GM18858 (cell line): ENCODE results near the gene SLC25A43.
"Not testable (repeated sequence)": the region's sequence is repeated elsewhere in the genome, so short reads cannot be mapped to it uniquely, and the experiment has no call there.

Experiments used
- ATAC-seq: cut with Tn5 transposase; IDR thresholded peaks from one replicate; pipeline ENCODE4 v1.9.1; 2021; ENCODE audit not compliant: unreplicated experiment

The SLC25A43 gene

DNA sequence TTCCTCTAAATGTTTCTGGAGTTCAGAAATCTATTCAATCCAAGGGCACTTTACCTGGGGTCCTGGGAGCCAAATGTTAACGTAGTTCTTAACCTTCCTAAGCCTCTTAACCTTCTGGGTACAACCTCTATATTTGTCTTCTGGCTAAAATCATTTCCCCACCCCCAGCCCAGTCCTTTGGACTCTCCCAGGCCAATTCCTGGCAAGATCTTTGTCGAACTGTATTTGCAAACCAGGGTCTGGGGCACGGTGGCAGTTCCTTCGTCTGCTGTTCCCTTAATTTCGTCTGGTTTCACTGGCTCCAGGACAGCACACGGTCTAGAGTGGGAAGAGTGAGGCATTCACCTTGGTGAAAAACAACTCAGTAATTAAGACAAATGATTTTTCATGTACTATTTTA is 68.3 kb downstream of the SLC25A43 start:
- ATAC-seq, result no peak

DNA sequence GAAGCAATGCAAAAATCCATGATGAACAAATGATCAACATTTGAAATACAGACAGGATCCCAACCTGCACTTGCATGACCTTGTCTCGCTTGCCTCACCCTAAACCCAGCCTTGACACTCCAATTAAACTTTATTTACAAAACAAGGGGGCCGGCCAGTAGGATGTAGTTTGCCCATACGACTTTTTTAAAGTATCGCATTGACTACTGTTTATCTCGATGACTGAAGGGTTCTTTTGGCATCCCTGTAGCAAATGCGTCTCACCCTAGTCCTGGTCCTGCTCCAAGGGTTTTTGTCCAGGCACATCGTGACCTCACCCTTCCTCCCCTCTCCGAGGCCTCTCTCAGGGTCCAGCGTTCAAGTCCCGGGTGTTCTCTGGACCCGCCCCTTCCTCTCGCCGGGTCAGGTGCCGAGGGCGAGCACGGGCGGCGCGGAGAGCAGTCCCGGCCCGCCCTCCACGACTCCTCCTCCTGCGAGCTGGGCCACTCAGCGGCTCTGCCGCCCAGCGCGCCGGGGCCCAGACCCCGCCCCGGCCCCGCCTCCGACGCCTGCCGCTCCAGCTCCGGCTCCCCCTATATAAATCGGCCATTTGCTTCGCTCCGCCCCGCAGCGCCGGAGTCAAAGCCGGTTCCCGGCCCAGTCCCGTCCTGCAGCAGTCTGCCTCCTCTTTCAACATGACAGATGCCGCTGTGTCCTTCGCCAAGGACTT is 68.9 kb downstream of the SLC25A43 start, which contains the start of gene SLC25A5:
SLC25A5 (plus strand) TSS at position 603 of the 709 bp plus-strand sequence; CDS start at position 675, 72 bp downstream.
- ATAC-seq, result peak; percentile 67

DNA sequence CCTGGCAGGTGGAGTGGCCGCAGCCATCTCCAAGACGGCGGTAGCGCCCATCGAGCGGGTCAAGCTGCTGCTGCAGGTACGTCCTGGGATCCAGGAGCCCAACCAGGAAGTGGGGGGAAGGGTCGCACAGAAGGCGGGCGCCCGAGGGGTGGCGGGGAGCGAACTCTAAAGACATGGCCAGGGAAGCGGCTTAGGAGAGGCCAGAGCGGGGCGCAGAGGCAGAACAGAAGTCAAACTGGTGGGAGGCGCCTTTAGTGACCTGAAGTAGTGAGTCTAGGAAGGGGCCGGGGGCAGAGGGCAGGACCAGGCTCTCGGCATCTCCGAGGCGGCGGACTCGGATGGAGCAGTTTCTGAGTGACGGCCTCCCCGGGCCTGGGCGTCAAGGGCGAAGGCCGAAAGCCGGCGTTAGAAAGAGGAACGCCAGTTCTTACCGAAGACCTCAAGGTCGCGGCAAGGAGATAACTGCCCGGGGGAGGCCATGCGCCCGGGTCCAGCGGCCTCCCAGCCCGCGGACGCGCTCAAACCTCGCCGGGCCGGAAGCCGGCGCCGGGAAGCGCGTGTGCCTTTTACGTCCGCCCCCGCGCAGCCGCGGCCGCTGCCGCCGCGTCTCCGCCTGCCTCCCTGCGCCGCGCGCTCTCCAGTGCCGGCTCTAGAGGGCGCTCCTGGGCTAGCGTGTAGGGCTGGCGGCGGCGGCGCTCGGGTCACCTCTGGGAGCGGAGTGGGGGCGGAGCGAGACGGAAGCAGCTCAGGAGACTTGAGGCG is 69.6 kb downstream of the SLC25A43 start:
- peak; percentile 67 for ATAC-seq

DNA sequence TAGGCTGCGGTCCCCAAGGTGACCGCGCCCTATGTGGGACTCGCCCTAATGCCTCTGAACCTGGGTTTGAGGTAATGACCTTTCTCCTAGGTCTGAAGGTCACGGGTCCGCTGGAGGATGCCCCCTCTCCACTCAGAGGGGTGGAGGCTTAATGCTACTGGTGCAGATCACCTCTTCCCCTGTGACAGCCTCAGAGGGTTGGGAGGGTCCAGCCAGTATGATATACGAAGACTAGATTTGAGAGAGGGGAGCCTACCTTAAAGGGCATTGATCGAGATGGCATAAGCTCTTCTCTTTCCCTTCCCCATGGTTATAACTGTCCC is 70.1 kb downstream of the SLC25A43 start:
- no peak for ATAC-seq

DNA sequence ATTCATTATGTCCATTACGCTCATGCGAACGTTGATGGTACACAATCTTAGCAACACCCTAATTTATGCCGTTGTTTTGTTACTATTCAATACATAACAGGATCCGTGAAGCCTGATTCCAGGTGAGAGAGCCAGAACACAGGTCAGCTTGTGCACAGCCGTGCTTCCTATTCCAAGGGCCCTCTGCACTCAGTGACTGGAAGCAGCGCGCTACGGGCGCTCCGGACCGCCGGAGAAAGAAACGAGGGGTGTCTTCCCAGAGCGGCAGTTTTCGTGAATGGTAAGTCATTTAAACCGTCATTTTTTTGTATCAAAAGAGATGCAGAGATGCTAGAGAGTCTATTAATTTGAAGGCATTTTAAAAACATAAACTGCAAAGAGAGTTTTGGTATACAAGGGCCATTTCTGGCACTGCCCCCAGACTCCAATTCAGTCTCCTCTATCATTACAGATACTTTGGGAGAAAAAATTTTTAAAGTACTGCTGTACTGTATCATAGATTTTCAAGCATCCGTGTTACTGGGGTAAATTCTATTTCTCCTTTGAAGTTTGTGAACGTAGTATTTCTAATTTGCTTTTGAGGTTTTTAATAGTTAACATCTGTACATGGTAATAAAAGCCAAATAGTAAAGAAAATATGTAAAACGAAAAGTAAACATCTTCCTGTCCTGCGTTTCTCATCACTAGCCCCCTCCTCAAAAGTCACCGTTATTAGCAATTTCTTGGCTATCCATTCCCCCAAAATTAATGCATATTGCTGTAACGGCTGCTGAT is 75.7 kb downstream of the SLC25A43 start:
- no peak for ATAC-seq

DNA sequence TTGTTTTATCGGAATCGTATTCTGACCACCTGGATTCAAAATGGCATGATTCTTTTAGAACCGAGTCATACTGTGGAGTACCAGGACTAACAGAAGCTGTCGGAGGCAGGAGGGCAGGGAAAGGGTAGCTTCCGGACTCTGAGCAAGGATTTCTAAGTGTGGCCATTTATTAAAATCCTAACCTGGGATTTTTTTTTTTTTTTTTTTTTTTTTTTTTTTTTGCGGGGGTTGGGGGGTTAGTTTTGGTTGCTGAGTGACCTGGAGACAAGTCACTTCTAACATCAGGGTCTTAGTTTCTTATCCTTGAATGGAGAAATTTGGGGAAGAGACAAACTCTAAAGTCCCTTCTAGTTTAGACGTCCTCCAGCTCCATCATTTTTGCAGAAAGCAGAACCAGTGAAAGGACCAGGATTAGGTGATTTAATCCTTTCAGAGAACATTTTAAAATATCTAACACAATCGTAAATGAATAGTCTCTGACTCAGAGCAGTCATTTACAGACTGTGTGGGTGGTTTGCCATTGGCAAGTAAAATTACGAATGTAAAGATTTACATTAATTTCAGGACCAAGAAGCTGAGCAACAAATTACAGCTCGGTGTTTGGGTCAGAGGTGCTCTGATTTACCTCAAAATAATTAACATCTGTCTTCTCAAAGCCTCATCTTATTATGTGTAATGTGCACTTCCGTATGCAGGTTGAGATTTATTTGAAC is 76.4 kb downstream of the SLC25A43 start:
- no peak for ATAC-seq

DNA sequence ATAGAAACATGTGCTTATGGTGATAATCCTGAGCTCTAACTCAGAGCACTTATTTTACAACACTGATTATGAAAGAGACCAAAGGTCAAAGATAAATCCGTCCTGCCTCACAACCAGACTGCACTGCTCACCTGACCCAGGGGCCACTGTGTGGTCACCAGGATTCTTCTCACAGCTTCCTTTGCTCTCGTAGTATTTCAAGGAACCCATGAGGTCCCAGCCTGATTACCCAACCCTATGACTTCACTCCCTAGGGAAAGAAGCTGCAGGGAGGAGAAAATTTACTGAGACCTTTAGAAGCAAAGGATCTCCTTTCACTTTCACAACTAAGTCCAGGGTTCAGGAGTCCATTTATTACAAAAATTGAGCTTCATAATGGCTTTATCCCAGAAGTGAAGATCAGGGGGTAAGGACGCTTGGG is 78.7 kb downstream of the SLC25A43 start:
- ATAC-seq, result no peak

DNA sequence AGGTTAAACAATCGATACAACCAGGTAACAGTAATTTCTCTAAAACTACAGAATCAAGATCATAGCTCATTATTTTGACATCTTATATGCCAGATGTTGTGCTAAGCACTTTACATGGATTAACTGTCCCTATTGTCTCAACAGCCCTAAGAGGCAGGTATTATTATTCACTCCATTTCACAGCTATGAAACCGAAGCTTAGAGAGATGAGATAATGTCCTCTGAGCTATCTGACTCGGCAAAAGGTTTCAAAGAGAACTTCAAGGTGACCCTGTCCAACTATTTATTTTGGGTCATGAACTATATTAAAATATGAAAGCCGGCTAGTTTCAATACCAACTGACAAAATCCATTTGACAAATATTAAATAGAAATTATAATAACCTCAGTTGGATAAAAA is 79.4 kb downstream of the SLC25A43 start:
- ATAC-seq, result no peak

DNA sequence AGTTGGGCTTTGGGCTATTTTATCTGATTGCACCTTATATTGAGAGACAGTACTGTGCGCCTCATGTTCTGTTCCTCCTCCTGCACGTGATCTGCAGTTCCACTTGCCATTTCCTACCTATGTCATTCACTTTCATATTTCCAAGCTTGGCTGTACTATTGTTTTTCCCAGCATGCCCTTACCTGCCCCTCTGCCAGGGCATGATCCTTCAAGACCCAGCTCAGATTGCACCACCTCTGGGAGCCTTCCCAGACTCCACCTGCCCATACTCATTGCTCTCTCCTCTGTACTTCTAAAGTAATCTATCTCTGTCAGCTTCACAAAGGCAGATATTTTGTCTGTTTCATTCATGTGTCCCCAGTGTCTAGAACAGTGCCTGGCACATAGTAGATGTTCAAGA is 80.7 kb downstream of the SLC25A43 start:
- no peak for ATAC-seq

DNA sequence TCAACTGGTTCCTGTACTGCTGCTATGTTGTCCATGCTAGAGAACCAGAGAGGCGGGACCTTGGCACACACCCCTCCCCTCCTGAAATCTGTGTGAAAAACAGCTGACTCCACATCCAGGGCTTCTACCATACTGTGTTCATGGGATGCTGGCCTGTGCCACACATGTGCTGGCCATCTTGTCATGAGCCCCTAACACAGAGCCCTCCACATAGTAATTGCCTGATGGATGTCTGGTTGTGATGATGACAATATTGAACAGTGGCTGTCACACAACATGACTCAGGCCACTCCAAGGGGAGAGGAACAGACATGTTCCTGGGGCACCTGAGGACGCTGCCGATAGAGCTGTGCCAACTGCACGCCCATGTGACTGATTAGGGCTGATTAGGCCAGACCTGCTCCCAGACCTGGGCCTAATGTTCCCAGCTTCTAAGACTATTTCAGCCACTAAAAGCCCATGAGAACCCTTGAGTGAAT is 82.2 kb downstream of the SLC25A43 start:
- no peak for ATAC-seq

DNA sequence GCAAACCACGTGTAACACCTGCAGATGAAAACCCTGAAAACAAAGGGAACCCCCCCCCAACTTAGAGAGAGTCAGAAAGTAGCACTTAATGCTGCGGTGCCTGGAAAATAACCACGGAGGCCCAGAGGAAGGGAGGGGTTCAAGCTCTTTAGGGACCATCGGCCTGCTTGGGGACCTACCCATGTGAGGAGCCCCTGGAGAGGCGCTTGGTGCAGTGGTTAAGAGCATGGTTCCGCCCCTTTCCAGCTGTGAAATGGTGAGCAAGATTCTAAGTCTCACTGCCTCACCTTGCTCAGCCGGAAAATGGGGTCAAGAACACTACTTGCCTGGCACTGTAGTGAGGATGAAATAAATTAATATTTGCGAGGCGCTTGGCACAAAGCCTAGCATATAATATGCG is 82.9 kb downstream of the SLC25A43 start:
- ATAC-seq, result no peak

DNA sequence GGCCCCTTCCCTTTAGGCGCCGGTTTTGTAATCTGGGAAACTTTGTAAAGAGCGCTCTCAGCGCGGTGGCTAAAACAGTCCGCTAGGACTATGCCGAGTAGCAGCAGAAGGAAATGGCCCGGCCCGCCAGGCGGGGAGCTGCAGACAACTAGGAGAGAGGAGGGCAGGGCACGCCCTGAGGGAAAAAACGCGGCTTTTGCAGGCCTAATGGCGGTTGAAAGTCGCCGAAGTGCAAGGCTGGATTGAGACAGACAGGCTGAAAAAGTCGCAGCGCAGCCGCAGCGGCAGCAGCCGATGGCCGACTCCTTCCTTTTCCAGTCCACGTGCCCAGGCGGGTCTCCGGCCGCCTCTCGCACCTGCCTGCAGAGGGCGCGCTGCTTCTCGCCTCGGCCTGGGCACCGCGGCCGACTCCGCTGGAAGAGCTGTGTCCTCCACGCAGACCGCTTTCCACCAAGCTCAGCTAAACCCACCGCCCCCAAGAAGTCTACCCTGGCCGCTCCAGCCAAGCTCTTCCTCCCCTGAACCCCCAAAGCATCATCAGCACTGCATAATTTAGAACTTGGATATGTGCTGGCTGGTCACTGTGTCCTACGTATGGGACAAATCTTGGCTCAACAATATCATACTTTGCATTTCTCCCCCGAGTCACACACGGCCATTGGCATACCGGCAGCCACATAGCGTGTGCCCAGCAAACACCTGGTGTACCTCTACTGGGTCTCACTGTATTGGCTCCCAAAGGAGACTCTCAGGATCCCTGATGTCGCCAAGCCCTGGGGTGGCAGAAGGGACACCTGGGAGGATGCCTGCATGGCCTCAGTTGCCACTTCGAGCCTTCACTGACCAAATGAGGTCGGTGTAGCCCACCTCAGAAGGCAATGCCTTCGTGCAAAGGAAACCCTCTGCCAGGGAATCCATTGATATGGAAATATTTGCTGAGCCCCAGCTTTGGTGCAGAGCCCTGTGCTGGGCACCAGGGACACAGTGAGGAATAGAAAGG is 83.6 kb downstream of the SLC25A43 start:
- peak; percentile 71 for ATAC-seq

DNA sequence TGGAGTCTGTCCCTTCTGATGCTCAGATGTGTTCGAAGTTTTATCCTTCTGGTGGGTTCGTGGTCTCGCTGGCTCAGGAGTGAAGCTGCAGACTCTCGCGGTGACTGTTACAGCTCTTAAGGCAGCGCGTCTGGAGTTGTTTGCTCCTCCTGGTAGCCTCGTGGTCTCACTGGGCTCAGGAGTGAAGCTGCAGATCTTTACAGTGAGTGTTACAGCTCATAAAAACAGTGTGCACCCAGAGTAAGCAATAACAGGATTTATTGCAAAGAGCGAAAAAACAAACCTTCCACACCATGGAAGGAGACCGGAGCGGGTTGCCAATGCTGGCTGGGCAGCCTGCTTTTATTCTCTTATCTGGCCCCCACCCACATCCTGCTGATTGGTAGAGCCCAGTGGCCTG is 87.6 kb downstream of the SLC25A43 start:
- no peak for ATAC-seq

DNA sequence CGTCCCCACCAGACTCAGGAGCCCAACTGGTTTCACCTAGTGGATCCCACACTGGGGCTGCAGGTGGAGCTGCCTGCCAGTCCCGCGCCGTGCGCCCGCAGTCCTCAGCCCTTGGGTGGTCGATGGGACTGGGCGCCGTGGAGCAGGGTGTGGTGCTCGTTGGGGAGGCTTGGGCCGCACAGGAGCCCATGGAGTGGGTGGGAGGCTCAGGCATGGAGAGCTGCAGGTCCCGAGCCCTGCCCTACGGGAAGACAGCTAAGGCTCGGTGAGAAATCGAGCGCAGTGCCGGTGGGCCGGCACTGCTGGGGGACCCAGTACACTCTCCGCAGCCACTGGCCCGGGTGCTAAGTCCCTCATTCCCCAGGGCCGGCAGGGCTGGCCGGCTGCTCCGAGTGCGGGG is 88.6 kb downstream of the SLC25A43 start:
- not testable (repeated sequence) for ATAC-seq

DNA sequence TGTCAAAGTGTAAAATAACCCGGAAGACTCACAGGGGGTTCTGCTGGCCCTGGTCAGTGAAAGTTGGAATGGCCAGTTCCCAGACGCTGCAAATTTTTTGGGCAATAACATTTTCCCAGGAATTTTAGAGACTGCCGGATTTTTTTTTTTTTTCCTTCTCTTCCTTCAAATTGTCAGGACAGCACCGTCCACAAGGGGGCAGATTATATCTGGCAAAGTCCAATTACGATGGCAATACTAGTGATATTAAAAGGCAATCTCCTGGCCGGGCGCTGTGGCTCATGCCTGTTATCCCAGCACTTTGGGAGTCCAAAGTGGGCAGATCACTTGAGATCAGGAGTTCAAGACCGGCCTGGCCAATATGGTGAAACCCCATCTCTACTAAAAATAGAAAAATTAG is 89.6 kb downstream of the SLC25A43 start:
- ATAC-seq, result no peak

DNA sequence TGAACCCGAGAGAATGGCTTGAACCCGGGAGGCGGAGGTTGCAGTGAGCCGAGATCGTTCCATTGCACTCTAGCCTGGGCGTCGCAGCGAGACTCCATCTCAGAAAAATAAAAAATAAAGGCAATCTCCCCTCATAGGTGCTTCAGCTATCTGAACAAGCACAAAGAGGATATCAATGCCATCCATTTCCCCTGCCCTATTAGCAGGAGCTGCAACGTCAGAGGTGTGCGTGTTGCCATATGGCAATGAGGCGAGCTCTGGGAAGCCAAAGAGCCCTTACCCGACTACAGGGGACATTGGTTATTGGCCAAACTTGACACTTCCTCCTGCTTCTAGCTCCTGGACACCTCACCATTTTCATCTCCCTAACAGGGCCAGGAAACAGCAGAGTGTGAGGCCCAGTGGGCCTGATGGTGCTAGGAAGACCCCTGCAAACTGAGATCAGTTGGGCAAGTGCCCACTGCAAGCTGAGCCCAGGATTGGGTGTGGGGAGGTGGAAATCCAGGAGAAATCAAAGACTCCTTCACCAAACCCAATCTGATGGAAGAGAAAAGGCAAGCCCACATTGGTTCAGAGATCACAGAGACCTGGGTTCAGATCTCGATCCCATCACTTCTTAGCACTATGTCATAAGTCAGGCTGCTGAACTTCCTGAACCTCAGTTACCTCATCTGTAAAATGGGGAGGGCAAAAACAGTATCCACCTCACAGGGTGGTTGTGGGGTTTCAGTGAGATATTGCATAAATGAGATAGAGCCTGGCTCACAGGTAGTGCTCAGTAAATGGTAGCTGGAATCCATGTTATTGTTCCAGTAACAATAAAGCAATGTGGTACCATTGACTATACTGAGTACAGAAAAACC is 90.3 kb downstream of the SLC25A43 start:
- ATAC-seq, result no peak

DNA sequence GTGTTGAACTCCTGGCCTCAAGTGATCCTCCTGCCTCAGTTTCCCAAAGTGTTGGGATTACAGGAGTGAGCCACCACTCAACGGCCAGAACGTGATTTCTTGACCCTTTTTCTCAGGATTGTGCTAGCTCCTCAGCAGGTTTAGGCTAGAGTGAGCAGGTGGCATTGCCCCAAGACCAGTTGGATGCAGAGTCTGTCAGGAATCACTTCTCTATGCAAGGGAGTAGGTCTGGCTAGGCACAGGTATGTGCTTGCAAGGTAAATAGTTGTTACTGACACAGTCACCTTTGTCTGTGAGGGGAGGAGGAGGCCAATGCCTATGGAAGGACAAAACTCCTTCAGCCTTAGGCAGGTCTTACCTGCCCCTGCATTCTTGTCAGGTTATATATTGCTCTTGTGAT is 93.3 kb downstream of the SLC25A43 start:
- no peak for ATAC-seq

DNA sequence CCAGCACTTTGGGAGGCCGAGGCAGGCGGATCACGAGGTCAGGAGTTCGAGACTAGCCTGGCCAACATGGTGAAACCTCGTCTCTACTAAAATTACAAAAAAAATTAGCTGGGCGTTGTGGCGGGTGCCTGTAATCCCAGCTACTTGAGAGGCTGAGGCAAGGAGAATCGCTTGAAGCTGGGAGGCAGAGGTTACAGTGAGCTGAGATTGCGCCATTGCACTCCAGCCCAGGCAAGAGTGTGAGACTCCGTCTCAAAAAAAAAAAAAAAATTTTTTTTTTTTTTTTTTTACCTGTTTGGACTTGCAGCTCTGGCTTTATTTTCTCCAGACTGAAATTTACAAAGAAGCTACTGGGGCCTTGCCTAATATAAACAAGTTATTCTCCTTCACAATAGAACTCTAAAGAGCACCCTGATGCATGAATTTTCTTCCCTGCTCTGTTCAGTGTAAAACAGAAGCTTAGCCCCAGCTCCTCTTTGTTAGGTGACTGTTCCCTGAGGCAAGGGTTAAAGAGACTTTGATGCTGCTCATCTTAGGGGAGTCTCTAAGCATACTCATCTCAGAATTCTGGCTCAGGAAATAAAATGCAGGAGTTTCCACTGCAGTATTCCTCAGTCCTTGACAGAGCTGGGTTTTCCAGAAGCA is 94.8 kb downstream of the SLC25A43 start:
- not testable (repeated sequence) for ATAC-seq
